Dermis microvascular lymphatic vessel endothelial cell (primary cell): ENCODE data around the gene TMEM144. TPM values are rescaled to one million over a fixed set of nuclear protein-coding genes. Genes with fewer than 3 reads are reported as not detected.
A peak's percentile ranks its signal among the peaks of the same experiment; 100 is the strongest.

ENCODE experiments used
- DNase-seq, 2 donors: peaks; one replicate each; pipeline versions ENCODE4 v3.0.0 to v3.0.0-alpha.2; 2010; ENCODE audit warnings: low read depth in 2 of 2
- total RNA-seq: library from RNA; depleted of rRNA; stranded (reverse); fragments of >200 nt; gene quantifications from 2 replicates; pipeline ENCODE4 v1.2.1, GENCODE V29; 2014

TMEM144 gene
- 2.1 and 6.3 TPM in 2 replicates for total RNA-seq

DNA sequence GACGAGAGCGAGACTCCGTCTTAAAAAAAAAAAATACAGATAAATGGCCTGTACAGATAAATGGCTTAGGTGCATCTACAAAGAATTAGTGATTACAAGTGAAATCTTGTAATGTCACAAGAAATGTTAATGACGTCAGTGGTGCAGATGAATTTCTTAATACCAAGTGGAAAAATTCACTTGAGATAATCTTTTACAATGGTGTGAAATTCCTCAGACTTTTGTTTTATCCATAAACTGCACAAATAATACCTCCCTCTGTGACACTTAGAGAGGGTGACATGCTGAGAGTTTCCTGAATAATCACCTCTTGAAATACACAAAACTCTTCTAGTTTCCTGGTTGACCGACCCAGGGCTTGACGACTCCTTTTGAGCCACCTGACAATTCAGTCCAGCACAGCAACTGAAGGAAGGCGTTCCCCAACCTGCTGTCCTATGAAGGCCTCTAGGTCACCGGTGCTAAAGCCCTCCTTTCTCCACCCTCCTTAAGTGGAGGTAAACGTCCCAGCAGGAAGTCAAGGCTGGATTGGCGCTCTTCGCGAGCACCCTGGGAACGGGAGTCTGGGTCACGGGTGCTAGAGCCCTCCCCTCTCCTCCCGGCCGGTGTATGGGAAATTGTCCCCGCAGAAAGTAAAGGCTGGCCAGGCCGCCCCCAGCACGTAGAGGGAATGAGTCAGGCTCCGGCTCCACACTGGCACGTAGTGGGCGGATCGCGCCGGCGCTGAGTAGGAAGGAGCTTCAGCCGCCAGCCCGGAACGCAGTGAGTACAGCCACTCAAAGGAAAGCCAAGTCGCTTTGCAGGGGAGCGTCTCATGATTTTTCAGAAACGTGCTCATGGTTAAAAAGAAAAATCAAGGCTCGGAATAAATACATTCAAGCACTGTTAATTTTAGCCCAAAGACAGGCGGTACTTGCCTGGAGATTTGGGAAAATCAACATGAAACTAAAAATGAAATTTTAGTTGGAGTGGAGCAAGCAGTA is at the start of gene TMEM144:
TMEM144 (plus strand) TSS at position 662 of the 983 bp plus-strand sequence. CDS start 2,182 bp downstream, outside the sequence.
- peak; percentile 44 to 92 for DNase-seq

DNA sequence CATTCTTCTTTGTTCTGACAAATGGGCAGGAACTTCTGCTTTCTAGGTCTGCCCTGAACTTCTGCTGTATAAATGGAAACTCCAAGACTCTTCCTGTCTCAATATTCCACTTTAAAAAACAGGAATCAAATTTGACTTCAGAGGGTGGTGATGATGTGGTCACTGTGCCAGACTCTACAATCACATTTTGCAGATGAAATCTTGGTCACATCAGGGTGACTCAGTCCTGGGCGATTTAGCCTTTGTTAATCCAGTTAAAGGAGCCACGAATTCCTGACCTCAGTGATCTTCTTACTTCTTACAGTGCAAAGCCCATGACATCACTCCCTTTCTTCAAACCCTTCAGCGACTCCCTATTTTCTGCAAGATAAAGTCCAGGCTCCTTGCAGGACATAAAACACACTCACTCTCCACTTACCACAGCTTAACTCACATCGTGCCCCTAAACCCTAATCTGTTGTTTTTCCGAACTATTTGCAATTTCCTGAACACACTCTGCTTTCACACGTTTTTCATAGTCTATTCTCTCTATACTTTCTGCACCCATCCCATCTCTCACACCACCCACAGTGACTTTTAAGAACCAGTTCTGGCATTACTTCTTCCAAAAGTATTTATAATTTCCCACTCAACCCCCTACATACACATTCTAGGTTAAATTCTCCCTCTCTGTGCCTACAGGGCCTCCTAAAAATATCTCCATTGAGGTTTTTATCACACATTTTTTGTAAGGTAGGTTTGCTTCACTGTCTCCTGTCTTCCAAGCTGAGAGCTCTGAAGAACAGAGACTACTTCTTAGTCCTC is 48.5 kb upstream of the TMEM144 start:
- peak in 1 of 2 donors; percentile 97 for DNase-seq

DNA sequence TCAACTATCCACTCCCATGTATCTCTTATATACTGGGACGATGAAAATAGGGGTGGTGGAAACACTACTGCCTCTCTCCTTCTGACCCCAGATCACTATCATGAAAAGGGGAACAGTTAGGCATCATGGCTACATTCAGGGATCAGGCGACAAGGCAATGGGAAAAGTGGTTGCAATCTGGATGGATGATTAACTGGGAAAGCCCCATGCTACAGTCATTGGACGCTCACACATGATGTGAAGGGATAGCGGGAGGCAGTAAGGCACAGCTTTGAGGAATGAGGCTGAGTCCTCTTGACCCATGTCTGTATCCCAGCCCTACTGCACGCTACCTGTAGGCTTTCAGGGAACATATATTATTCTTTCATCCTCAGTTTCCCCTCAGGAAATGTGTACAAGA is 47.7 kb upstream of the TMEM144 start:
- DNase-seq = peak in 1 of 2 donors; percentile 55

DNA sequence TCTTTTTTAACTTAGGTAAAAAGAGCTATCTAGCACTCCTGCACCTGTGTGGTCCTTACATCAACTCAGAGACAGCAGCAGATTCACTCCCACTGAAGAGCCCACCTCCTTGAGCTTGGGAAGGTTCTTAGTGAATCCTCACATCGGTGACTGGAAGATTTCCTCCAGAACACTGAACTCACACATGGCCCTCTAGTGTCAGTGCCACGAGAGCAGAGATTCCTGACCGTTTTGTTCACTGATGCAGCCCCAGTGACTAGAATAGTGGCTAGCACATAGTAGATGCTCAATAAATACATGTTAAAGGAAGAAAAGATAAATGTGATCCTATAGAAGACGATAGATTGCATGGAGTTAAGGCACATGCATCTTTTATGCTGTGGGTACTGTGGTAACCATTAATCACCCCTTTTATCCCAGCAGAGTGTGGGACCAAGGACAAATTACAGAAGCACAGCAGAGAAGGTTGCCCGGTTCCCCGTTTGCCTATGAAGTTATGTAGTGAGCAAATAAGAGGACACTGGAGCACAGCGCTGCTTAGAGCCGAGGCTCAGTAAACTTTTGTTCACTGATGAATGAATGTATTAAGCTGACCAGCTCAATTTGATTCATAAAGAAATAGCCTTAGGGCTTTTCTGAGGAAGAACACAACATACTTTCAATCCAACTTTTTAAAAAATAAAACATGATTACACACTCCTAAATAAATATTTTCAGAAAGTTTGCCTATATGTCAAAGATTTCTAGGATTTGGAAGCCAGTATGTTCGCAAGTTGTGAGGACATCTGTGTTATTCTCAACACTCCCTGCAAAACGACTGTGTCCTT is 46.1 kb upstream of the TMEM144 start:
- peak in 1 of 2 donors; percentile 52 for DNase-seq

DNA sequence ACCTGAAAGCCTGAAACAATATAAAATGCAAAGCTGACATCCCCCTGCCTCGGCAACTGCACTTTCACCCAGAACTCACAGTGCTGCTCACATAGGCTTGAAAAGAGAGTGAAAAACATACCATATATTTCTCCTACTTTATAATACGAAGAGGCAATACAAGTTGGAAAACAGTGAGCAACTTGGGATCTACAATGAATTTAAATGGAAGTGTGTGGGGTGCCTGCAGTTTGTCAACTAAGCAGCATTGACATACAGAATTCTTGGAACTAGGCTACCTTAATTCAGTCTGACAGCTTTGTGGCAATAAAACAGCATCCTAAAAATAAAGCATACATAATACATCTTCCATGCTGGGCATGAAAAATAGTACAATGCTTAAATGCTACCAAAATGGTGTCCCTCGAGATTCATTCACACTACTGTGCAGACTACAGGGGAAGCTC is 45.5 kb upstream of the TMEM144 start:
- no peak for DNase-seq

DNA sequence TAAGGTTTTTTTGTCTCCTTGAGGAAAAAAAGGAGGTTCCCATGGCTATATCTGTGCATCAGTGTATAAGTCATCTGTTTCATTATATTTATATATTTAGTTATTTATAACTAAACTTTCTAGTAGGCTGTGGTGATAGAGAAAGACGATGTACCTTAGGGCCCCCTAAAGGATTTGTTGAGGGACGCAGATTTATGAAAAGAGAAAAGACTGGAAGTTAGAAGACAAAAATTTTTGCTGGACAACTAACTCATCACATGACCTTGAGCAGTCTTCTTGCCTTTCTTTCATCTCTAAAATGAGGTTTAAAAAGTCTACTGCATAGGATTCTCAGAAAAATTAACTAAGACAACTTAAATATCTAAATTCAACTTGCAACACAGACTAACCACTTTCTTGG is 43.6 kb upstream of the TMEM144 start:
- DNase-seq = peak in 1 of 2 donors; percentile 49

DNA sequence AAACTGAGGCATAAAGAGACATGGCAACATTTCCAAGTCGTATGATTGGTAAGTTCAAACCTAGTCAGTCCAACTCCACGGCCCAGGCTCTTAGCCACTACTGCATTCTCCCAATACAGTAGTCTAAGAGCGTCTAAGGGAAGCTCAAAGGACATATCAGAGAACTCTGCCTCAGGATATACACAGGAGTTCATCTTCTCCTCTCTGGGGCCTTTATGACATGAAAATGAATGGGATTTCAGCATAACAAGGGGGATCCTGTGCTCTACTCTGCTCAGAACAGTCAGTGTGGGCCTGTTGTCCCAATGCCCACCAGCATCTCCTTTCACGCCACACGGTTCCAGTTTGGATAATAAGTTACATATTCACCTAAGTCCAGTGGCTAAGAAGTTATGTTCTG is 41.7 kb upstream of the TMEM144 start:
- DNase-seq = peak in 1 of 2 donors; percentile 34

DNA sequence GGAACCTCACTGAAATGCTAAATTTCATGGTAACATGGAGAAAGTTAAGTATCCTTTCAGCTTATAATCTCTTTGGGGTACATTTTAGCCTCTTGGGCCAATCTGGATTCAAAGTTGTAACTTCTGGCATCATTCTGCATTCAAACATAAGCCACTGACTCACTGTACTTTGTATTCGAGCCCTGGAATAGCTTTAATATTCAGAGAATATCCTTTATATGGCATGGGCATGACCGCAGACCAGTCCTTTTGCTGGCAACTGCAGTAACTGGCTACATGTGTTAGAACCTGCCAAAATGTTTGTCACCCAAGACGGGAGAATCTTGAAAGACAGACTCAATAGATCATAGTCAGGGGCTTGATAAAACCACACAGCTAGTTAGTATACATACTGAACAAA is 40.8 kb upstream of the TMEM144 start:
- DNase-seq = peak in 1 of 2 donors; percentile 35

DNA sequence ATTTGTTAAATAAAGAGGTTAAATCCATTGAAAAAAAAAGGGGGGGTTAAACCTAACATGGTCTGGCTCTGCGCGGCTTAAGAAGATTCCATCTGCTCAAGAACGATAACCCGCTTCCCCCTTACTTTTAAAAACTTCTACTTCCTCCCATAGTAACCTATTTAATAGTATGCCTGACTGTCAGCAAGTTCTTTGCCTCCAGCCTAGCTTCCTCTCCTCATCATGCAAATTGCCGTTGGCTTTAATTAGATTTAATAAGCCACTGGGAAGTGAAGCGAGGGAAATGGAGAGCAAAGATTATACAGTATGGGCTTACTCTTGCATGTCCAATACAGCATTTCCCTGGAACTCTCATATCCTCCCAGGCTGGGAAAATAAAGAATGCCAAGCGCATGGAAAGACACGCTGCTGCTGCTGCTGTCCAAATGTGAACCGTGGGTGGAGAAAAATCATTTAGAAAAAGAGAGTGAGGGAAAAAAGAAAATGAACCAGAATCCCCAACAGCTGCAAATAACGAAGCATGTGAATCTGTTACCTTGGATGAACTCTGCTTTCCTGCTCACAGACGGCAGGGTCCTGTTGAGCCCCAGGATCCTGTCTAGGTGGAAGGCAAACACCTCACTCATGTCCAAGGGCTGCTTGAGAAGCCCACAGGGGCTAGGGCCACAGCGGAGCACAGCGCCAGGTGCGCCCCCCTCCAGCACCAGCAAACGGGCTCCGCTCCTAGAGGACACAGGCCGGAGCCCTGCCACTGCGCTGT is 40.2 kb upstream of the TMEM144 start:
- peak; percentile 45 to 47 for DNase-seq

DNA sequence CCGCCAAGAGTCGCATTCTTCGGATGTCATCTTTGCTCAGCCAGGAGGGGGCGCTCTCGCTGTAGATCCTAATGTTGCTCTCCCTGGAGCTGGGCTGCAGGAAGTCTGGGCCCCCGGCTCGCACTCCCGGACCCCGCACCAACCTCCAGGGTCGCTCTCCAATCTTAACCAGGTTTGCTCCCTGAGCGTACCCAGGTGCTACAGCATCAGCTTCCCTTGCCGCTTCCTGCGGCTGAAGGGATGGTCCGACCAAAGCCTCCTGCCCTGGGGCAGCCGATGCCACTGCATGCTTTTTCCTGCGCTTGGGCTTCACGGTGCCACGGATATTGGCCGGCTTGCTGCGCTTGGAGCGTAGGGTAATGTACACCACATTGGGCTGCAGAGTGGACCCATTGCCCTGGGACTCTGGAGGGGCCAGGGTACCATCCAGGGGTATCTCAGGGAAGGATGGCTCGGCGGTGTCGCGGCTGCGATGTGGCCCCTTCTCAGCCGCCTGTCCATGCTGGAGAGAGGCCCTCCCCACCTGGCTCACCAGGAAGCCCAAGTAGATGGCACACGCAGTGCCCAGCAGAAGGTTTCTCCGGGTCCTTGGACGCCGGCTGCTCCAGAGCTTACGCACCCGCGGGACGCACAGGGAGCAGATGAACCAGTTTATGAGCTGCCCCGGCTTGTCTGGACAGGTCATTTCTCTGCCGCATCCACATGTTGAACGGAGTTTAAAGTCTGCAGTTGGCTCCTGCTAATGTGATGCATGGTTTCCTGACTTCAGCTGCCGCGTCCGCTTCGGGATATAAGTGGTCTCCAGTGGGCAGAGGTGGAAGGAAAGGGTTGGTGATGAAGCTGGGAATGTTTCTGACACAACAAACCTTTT is 39.4 kb upstream of the TMEM144 start:
- DNase-seq = peak; percentile 56 to 85

DNA sequence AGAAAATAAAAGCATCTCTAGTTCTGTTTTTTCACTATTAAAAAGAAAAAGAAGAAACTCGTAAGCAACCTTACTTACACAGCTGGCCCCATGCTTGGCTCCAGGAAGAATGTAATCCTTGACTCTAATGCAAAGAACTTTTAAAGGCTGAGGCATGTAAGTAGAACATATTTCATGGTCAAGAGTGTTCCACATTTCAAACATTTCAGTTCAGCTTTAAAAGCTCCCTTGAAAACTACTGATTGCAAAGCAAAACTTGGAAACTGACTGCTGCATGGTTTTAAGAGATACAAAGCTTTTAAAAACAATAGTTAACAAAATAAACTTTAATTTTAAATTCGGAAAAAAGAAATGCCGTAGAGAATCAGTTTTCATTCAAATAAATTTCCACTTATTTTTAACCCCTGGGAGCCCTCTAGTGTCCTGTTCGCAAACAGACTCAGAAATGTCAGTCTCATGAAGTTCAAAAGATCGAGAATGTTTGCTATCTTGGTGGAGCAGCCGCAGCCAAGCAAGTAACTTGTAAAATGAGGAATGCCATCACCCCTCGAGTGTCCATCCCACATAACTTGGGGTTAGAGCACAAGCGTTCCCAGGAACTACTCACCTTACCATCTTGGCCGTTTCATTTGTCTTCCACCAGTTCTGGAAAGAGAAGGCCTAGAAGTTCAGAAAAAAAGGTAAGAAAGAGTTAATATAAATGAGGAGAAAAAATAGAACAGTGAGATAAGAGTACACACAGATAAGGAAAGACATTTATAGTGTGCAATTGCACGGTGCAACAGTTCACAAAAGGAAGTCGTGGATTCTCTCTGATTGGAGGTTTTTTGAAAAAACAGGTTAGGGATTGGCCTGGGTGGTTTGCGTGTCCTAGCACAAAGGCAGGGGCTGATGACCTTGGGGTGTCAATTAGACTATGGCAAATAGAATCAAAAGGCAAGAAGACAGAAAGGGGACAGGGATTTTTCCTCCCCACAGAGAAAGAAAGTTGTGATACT is 37.7 kb upstream of the TMEM144 start, which contains the start of gene GASK1B:
GASK1B (minus strand) TSS at position 765 of the 998 bp plus-strand sequence. CDS start 1,650 bp downstream, outside the sequence.
- peak; percentile 60 to 76 for DNase-seq

DNA sequence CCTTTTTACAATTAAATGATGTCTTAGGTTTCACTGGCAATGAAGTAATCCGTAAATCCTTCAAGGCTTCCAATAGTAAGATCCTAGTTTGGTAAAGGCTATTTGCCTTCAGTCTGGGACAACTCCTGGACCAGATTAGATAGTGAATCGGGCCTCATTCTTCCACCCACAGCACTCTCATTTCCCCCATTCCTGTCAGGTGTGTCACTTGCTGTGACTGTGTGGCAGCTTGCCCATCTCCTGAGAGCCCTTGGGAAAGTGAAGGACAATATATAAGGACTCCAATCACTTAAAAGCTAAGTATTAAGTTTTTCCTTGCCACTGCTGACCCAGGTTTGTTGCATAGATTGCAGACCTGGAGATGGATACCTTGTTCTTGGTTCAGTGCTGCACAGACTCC is 34.2 kb upstream of the TMEM144 start:
- no peak for DNase-seq

DNA sequence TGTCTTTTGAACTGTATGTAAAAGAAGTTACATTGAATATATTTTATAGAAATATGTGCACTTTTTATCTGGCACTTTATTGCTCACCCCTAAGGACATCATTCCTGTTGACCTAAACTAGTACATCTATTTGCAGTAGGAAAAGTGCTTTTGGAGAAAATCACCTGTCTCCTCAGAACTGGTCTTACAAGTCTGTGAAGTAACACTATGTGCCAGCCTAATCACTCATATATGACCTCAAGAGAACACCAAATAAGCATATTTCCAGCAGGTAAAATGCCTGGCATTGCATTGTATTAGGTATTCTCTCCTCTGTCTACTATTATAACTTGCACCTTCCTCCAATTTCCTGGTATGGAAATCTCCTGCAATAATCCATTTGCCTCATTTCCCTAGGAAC is 33.5 kb upstream of the TMEM144 start:
- no peak for DNase-seq

DNA sequence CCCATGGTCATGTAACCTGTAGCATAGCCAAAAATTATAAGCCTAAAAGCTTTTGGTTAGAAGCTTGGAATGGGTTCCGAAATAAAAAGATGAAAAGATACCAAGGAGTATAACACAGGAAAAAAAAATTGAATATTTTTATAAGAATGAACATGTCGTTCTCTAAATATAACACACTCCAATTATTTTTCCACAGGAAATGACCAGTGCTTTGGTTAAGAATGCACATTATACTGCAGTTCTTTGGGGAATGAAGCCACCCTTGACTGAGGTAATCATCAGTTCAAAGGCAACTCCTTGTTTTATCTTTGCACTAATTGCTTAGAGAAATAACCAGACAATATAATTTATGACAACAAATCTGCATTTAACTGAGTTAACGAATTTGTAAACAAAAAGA is 30.8 kb upstream of the TMEM144 start:
- peak in 1 of 2 donors; percentile 48 for DNase-seq

DNA sequence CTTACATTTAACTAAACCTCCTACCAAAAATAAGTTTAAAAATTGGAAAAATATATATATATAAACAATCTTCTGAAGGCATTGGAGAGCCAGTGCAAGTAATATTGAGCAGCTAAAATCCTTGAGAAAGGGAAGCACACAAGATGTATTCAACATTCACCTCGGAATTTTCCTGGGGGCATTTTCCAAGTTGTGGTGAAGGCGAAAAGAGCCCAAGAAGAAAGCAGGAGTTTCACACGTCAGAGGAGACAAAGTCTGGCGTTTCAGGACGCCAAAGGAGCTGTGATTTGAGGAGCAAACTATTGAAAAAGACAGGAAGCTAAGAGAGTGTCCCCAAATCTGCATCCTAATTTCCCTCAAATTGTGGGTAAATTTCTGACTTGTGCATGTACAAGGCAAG is 28.4 kb upstream of the TMEM144 start:
- DNase-seq = no peak

DNA sequence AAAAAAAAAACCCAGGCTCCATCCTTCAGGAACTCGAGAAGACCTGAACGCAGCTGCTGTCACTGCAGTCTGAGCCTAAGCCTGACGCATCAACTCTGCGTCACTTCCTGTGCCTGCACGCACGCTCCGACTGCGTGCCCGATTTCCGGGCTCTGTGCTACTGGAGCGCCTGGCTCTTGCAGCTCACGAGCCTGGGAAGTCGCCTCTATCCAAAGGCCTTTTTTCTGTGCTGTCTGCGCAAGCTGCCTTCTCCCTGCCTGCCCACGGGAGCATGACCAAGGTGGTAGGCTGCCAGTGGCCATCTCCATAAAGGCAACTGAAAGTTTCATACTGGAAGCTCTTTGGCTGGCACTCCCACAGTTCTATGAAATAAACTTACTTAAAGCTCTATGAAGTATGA is 27.6 kb upstream of the TMEM144 start:
- no peak for DNase-seq

DNA sequence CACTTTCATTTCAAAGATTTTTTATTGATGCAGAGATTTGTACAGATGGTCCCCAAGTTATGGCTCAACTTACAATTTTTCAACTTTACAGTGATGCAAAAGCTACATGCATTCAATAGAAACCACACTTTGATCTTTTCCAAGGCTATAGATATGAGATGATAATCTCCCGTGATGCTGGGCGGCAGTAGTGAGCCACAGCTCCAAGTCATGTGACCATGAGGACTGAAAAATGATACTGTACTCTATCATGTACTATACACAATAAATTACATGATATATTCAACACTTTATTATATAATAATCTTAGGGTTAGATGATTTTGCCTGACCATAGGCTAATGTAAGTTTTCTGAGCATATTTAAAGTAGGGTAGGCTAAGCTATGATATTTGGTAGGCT is 23.5 kb upstream of the TMEM144 start:
- no peak for DNase-seq

DNA sequence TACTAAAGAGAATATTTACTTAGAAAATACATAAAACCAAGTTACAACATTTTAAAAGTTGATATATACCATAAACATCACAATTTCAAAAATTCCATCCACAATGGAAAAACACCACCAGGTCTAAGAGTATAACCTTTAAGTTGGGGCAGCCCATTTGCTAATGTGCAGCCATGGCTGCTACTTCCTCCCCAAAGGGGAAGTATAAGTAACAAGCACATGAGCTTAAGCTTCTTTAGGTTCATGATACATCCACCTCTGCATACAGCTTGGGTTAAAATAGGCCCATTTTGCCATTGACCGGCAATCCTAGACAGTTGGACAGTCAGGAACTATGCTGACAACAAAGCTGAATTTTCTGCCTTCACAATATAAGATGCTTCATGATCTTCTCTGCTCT is 20.9 kb upstream of the TMEM144 start:
- no peak for DNase-seq
